ENCODE measurements around the gene DSCAML1.

- no peak for TF ChIP-seq CTCF (IDR thresholded peaks at IDR 0.05)
- TF ChIP-seq POLR2A (IDR thresholded peaks at IDR 0.05): no peak
Observed at GRCh38 chr11:117720061-117720511, 76.9 kb downstream of the DSCAML1 start.
